Caco-2 (cell line): ENCODE measurements around the gene NIT1. TPM values are rescaled to one million over a fixed set of nuclear protein-coding genes. Genes with fewer than 3 reads are reported as not detected.
A peak's percentile ranks its signal among the peaks of the same experiment; 100 is the strongest.

Source experiments
- BruUV-seq: library from RNA; stranded (reverse); fragments of 400-500 nt; replicated peaks from 2 replicates; lab custom pipeline; 2021; lab: Mats Ljungman, UMichigan
- CTCF ChIA-PET: fragments of 300-600 bp; sonication (Branson Sonifier 250); formaldehyde crosslinking; loops from one replicate; lab custom pipeline; 2022; ENCODE audit warnings: antibody characterized with exemption; lab: Charles Lee
- POLR2A ChIA-PET: fragments of 300-600 bp; sonication (Branson Sonifier 250); formaldehyde crosslinking; loops from one replicate; lab custom pipeline; 2022; ENCODE audit warnings: antibody characterized with exemption; lab: Charles Lee
- DNase-seq, 2 experiments: peaks; one replicate each; pipeline versions ENCODE4 v3.0.0 to v3.0.0-alpha.2; 2020 to 2022
- H3K27me3 ChIP-seq: replicated peaks from 2 replicates; pipeline ENCODE4 v1.6.0; 2011; ENCODE audit warnings: low read length; ENCODE audit not compliant: control insufficient read depth, insufficient read depth
- H3K36me3 ChIP-seq: 2 replicates; pipeline ENCODE4 v1.5.1; 2011; ENCODE audit warnings: low read length; ENCODE audit not compliant: control insufficient read depth, insufficient read depth
- H3K4me1 ChIP-seq: fragments of 250-450 bp; sonication (Bioruptor Pico); 2 replicates; pipeline ENCODE4 v1.5.1; 2020; ENCODE audit warnings: mild to moderate bottlenecking
- H3K4me3 ChIP-seq: 2 replicates; pipeline ENCODE4 v1.5.1; 2011; ENCODE audit warnings: low read depth, mild to moderate bottlenecking, control low read depth, low read length
- H3K9me3 ChIP-seq: fragments of 250-450 bp; sonication (Bioruptor Pico); 2 replicates; pipeline ENCODE4 v1.5.1; 2020; ENCODE audit warnings: mild to moderate bottlenecking, moderate library complexity
- H3K27ac Mint-ChIP-seq: one replicate; pipeline ENCODE4 v1.8.0; 2022; ENCODE audit warnings: mixed read lengths; ENCODE audit not compliant: unreplicated experiment
- H3K27me3 Mint-ChIP-seq: one replicate; pipeline ENCODE4 v1.8.0; 2022; ENCODE audit warnings: mixed read lengths; ENCODE audit not compliant: insufficient read depth, unreplicated experiment
- H3K36me3 Mint-ChIP-seq: one replicate; pipeline ENCODE4 v1.8.0; 2022; ENCODE audit warnings: mild to moderate bottlenecking, mixed read lengths; ENCODE audit not compliant: insufficient read depth, unreplicated experiment
- H3K4me1 Mint-ChIP-seq: one replicate; pipeline ENCODE4 v1.8.0; 2022; ENCODE audit warnings: low read depth, mixed read lengths; ENCODE audit not compliant: unreplicated experiment
- H3K4me3 Mint-ChIP-seq: one replicate; pipeline ENCODE4 v1.8.0; 2022; ENCODE audit warnings: mild to moderate bottlenecking, moderate library complexity, mixed read lengths; ENCODE audit not compliant: unreplicated experiment
- H3K9me3 Mint-ChIP-seq: one replicate; pipeline ENCODE4 v1.8.0; 2022; ENCODE audit warnings: mixed read lengths; ENCODE audit not compliant: unreplicated experiment
- CTCF ChIP-seq, 2 experiments: fragments of 200-600 bp in 1 of 2; IDR thresholded peaks; 1 replicate in 1 of 2; 2 replicates in 1 of 2; pipeline versions ENCODE4 v1.5.1 to v1.8.0; 2011 to 2022; ENCODE audit warnings: antibody characterized with exemption in 1 of 2, control low read depth in 1 of 2, inconsistent platforms in 1 of 2, low read depth in 1 of 2, low read length in 1 of 2, mild to moderate bottlenecking in 1 of 2, moderate library complexity in 1 of 2; ENCODE audit not compliant: insufficient read depth in 1 of 2, severe bottlenecking in 1 of 2, unreplicated experiment in 1 of 2
- intact Hi-C: fragments of 100-400 bp; cut with micrococcal nuclease; formaldehyde crosslinking; loops from one replicate; pipeline ENCODE4 v1.10.0; 2022; ENCODE audit not compliant: unreplicated experiment
- total RNA-seq: library from RNA; stranded (reverse); gene quantifications from 2 replicates; pipeline ENCODE4 v1.2.3, GENCODE V29; 2022

NIT1 gene
- total RNA-seq, 1 experiment from 2014 or later = 42.1 TPM

GRCh38 chr1:161160671-161161145, 42.8 kb downstream of the NIT1 start:
- Histone ChIP-seq H3K4me1 (peaks cover 10% of the 10 kb centered on the region; the same call in 1 of the 2 replicates), H3K27me3 (no peaks in the 10 kb centered on the region), H3K4me3 (no peak overlapping the region), H3K9me3 (no peaks in the 10 kb centered on the region), H3K36me3 (peaks cover 3% of the 10 kb centered on the region)
- no peak for DNase-seq
- BruUV-seq = no TSS peak
- Mint-ChIP-seq H3K9me3 (no peaks in the 10 kb centered on the region), H3K36me3 (peaks cover 37% of the 10 kb centered on the region), H3K27ac (peak overlapping the region; percentile 15), H3K4me1 (peaks cover 1% of the 10 kb centered on the region), H3K4me3 (peak overlapping the region; percentile 82), H3K27me3 (no peaks in the 10 kb centered on the region)
- ChIA-PET POLR2A (interaction anchor here (0.6 kb wide), 1 partner anchor 185 kb away, joined by 4 read pairs; no protein-coding TSS in a partner anchor), CTCF (interaction anchor here (0.8 kb wide), 1 partner anchor 15 kb away, joined by 4 read pairs; no protein-coding TSS in a partner anchor)
- intact Hi-C loops = no loop called here
- no peak for TF ChIP-seq CTCF (IDR thresholded peaks at IDR 0.05; ENCODE audit: insufficient read depth in 1 of 2, low read depth in 1 of 2, low read length in 1 of 2, severe bottlenecking in 1 of 2, unreplicated experiment in 1 of 2)

GRCh38 chr1:161161652-161162051, 43.7 kb downstream of the NIT1 start:
- BruUV-seq = no TSS peak
- TF ChIP-seq CTCF (IDR thresholded peaks at IDR 0.05; ENCODE audit: insufficient read depth in 1 of 2, low read depth in 1 of 2, low read length in 1 of 2, severe bottlenecking in 1 of 2, unreplicated experiment in 1 of 2) = no peak
- ChIA-PET POLR2A (no interaction called here), CTCF (interaction anchor here (0.8 kb wide), 1 partner anchor 16 kb away, joined by 4 read pairs; no protein-coding TSS in a partner anchor)
- no peak for DNase-seq
- H3K36me3 Mint-ChIP-seq = peaks cover 34% of the 10 kb centered on the region
- Histone ChIP-seq H3K36me3 (peaks cover 3% of the 10 kb centered on the region), H3K4me1 (peaks cover 10% of the 10 kb centered on the region; the same call in 1 of the 2 replicates), H3K27me3 (no peaks in the 10 kb centered on the region), H3K4me3 (no peak overlapping the region), H3K9me3 (no peaks in the 10 kb centered on the region)
- no peak overlapping the region for H3K27ac Mint-ChIP-seq
- H3K9me3 Mint-ChIP-seq = no peaks in the 10 kb centered on the region
- no peaks in the 10 kb centered on the region for H3K4me1 Mint-ChIP-seq
- H3K4me3 Mint-ChIP-seq = no peak overlapping the region
- intact Hi-C loops = no loop called here
- H3K27me3 Mint-ChIP-seq = no peaks in the 10 kb centered on the region

GRCh38 chr1:161162052-161162451, 44.1 kb downstream of the NIT1 start:
- no TSS peak for BruUV-seq

More at GRCh38 chr1:161162052-161162451, 44.1 kb downstream of the NIT1 start:
- POLR2A ChIA-PET = no interaction called here
- CTCF ChIA-PET = no interaction called here
- no peaks in the 10 kb centered on the region for H3K27me3 ChIP-seq
- peaks cover 3% of the 10 kb centered on the region for H3K36me3 ChIP-seq
- intact Hi-C loops = no loop called here
- no peak overlapping the region for H3K4me3 Mint-ChIP-seq
- DNase-seq = no peak
- no peaks in the 10 kb centered on the region for H3K27me3 Mint-ChIP-seq
- H3K4me3 ChIP-seq = no peak overlapping the region
- H3K4me1 Mint-ChIP-seq = no peaks in the 10 kb centered on the region
- H3K9me3 Mint-ChIP-seq = no peaks in the 10 kb centered on the region
- no peak overlapping the region for H3K27ac Mint-ChIP-seq
- peaks cover 11% of the 10 kb centered on the region for H3K4me1 ChIP-seq
- TF ChIP-seq CTCF (IDR thresholded peaks at IDR 0.05; ENCODE audit: insufficient read depth in 1 of 2, low read depth in 1 of 2, low read length in 1 of 2, severe bottlenecking in 1 of 2, unreplicated experiment in 1 of 2) = no peak
- no peaks in the 10 kb centered on the region for H3K9me3 ChIP-seq
- H3K36me3 Mint-ChIP-seq = peaks cover 31% of the 10 kb centered on the region
